Lower lobe of right lung (tissue), 2 donors: ENCODE measurements around the gene IL1B. TPM values are rescaled to one million over a fixed set of nuclear protein-coding genes. Genes with fewer than 3 reads are reported as not detected.

Experiments
- ATAC-seq, 2 donors: fragments of 200-7000 bp; cut with Tn5 transposase; one replicate each; pipeline ENCODE4 v1.9.1; 2020 to 2022; ENCODE audit warnings: mild to moderate bottlenecking in 2 of 2, moderate library complexity in 2 of 2
- DNase-seq: peaks from one replicate; pipeline ENCODE4 v3.0.0-alpha.2; 2020
- H3K27ac ChIP-seq: fragments of 200-600 bp; one replicate; pipeline ENCODE4 v1.8.0; 2022
- H3K27me3 ChIP-seq: fragments of 200-600 bp; one replicate; pipeline ENCODE4 v1.8.0; 2022; ENCODE audit warnings: low read depth
- H3K36me3 ChIP-seq: fragments of 200-600 bp; one replicate; pipeline ENCODE4 v1.8.0; 2022; ENCODE audit warnings: mild to moderate bottlenecking
- H3K4me1 ChIP-seq: fragments of 200-600 bp; one replicate; pipeline ENCODE4 v1.8.0; 2022
- H3K4me3 ChIP-seq: fragments of 200-600 bp; one replicate; pipeline ENCODE4 v1.8.0; 2022; ENCODE audit warnings: mild to moderate bottlenecking
- H3K9me3 ChIP-seq: fragments of 200-600 bp; one replicate; pipeline ENCODE4 v1.8.0; 2022
- CTCF ChIP-seq: fragments of 200-600 bp; IDR thresholded peaks from one replicate; pipeline ENCODE4 v1.8.0; 2022; ENCODE audit warnings: antibody characterized with exemption, mild to moderate bottlenecking
- intact Hi-C: fragments of 100-400 bp; cut with DNase I; formaldehyde crosslinking; loops from one replicate; pipeline ENCODE4 v1.11.0; 2022
- total RNA-seq: library from RNA; stranded (reverse); fragmentation: NEBNext Ultra II Directional; extraction: Animal tissue kit (Norgen Biotek cat#: 25700); gene quantifications from one replicate; pipeline ENCODE4 v1.2.1, GENCODE V29; 2021
- donor health status: DM: no; HTN: yes; CAD: no; lungs with severe emphysema.

Gene IL1B
- total RNA-seq, 1 donor from 2014 or later: 17.5 TPM

- Histone ChIP-seq H3K27me3 (no peaks in the 10 kb centered on the region), H3K27ac (no peak overlapping the region), H3K4me3 (no peak overlapping the region), H3K9me3 (no peaks in the 10 kb centered on the region), H3K36me3 (no peaks in the 10 kb centered on the region), H3K4me1 (no peaks in the 10 kb centered on the region)
- TF ChIP-seq CTCF: no peak
- intact Hi-C loops: no loop called here
- DNase-seq (no peak), ATAC-seq (no peak)
These were observed 11.9 kb downstream of the IL1B start for GRCh38 chr2:112824694-112825085.

- H3K9me3 ChIP-seq: no peaks in the 10 kb centered on the region
- intact Hi-C loops: no loop called here
- no peak overlapping the region for H3K27ac ChIP-seq
- DNase-seq: no peak
- no peak for TF ChIP-seq CTCF
- ATAC-seq: no peak
- no peaks in the 10 kb centered on the region for H3K36me3 ChIP-seq
- H3K4me3 ChIP-seq: no peak overlapping the region
- no peaks in the 10 kb centered on the region for H3K27me3 ChIP-seq
- peaks cover 5% of the 10 kb centered on the region for H3K4me1 ChIP-seq
These were observed 14.9 kb downstream of the IL1B start for GRCh38 chr2:112821682-112822081.

- Histone ChIP-seq H3K4me1 (peaks cover 5% of the 10 kb centered on the region), H3K4me3 (no peak overlapping the region), H3K36me3 (no peaks in the 10 kb centered on the region), H3K27me3 (no peaks in the 10 kb centered on the region), H3K27ac (no peak overlapping the region), H3K9me3 (no peaks in the 10 kb centered on the region)
- no peak for DNase-seq
- no peak for ATAC-seq
- intact Hi-C loops: no loop called here
- no peak for TF ChIP-seq CTCF
These were observed 15.4 kb downstream of the IL1B start for GRCh38 chr2:112821142-112821541.

GRCh38 chr2:112820343-112820742, 16.2 kb downstream of the IL1B start:
- no peak overlapping the region for H3K4me3 ChIP-seq
- DNase-seq (no peak), ATAC-seq (no peak)
- H3K36me3 ChIP-seq: no peaks in the 10 kb centered on the region
- peaks cover 5% of the 10 kb centered on the region for H3K4me1 ChIP-seq
- intact Hi-C loops: no loop called here
- H3K27me3 ChIP-seq: no peaks in the 10 kb centered on the region
- H3K9me3 ChIP-seq: no peaks in the 10 kb centered on the region
- no peak for TF ChIP-seq CTCF
- H3K27ac ChIP-seq: no peak overlapping the region

- no peak overlapping the region for H3K4me3 ChIP-seq
- intact Hi-C loops: no loop called here
- no peaks in the 10 kb centered on the region for H3K36me3 ChIP-seq
- TF ChIP-seq CTCF: no peak
- peaks cover 5% of the 10 kb centered on the region for H3K4me1 ChIP-seq
- H3K27me3 ChIP-seq: no peaks in the 10 kb centered on the region
- H3K9me3 ChIP-seq: no peaks in the 10 kb centered on the region
- DNase-seq (no peak), ATAC-seq (no peak)
- no peak overlapping the region for H3K27ac ChIP-seq
These were observed 17.5 kb downstream of the IL1B start for GRCh38 chr2:112819081-112819480.
